Fibroblast of mammary gland (primary cell): ENCODE measurements around the gene GRAP.

ENCODE experiments used
- DNase-seq: peaks from one replicate; pipeline ENCODE4 v3.0.0-alpha.2; 2010; ENCODE audit warnings: low read depth
- H3K4me3 ChIP-seq: 2 replicates; pipeline ENCODE4 v1.5.1; 2011; ENCODE audit warnings: low read depth, mild to moderate bottlenecking, low read length, moderate library complexity; ENCODE audit not compliant: control insufficient read depth
- CTCF ChIP-seq: conservative IDR thresholded peaks from 2 replicates; pipeline ENCODE4 v1.5.1; 2011; ENCODE audit warnings: low read depth, low read length, inconsistent platforms; ENCODE audit not compliant: control insufficient read depth, insufficient read depth

GRAP gene

GRCh38 chr17:18980682-18981334 lies 65.9 kb downstream of the GRAP start:
- peak; percentile 83 for DNase-seq
- TF ChIP-seq CTCF = no peak

GRCh38 chr17:18978655-18979054 lies 68.1 kb downstream of the GRAP start:
- H3K4me3 ChIP-seq = no peak overlapping the region
- no peak for DNase-seq
- TF ChIP-seq CTCF = no peak

More at GRCh38 chr17:18980682-18981334, 65.9 kb downstream of the GRAP start:
- H3K4me3 ChIP-seq = no peak overlapping the region

- H3K4me3 ChIP-seq = no peak overlapping the region
- no peak for DNase-seq
- TF ChIP-seq CTCF = no peak
These were observed 68.7 kb downstream of the GRAP start for GRCh38 chr17:18978050-18978449.

- TF ChIP-seq CTCF = no peak
- no peak overlapping the region for H3K4me3 ChIP-seq
- no peak for DNase-seq
These were observed 69.1 kb downstream of the GRAP start for GRCh38 chr17:18977646-18978045.

GRCh38 chr17:18977021-18977420 lies 69.7 kb downstream of the GRAP start:
- no peak for TF ChIP-seq CTCF
- DNase-seq = no peak
- H3K4me3 ChIP-seq = no peak overlapping the region

- H3K4me3 ChIP-seq = no peak overlapping the region
- no peak for DNase-seq
- TF ChIP-seq CTCF = no peak
These were observed 70.6 kb downstream of the GRAP start for GRCh38 chr17:18976201-18976600.

- TF ChIP-seq CTCF = no peak
- H3K4me3 ChIP-seq = no peak overlapping the region
- no peak for DNase-seq
These were observed 71.2 kb downstream of the GRAP start for GRCh38 chr17:18975597-18975996.
